CD4-positive, alpha-beta T cell (primary cell): Measurements from ENCODE around the gene HOMEZ. TPM values are rescaled to one million over a fixed set of nuclear protein-coding genes. Genes with fewer than 3 reads are reported as not detected.

ENCODE experiments used
- ATAC-seq: fragments of 200-7000 bp; cut with Tn5 transposase; one replicate; pipeline ENCODE4 v1.10.0; 2022; ENCODE audit warnings: mild to moderate bottlenecking; ENCODE audit not compliant: poor library complexity
- CTCF ChIA-PET: fragments of 350-600 bp; sonication (Branson Sonifier 250); formaldehyde crosslinking; loops from one replicate; lab custom pipeline; 2021; ENCODE audit warnings: antibody characterized with exemption, inconsistent platforms; lab: Charles Lee
- POLR2A ChIA-PET: fragments of 350-600 bp; sonication (Branson Sonifier 250); formaldehyde crosslinking; loops from one replicate; lab custom pipeline; 2021; ENCODE audit warnings: antibody characterized with exemption, inconsistent platforms; lab: Charles Lee
- DNase-seq, 14 experiments: peaks; one replicate each; pipeline ENCODE4 v3.0.0-alpha.2; 2013 to 2020; ENCODE audit warnings: mixed read lengths in 2 of 14
- H3K27ac ChIP-seq, 2 donors: one replicate each; pipeline versions ENCODE4 v1.5.1 to v1.7.0; 2013; ENCODE audit warnings: low read length in 2 of 2, low read depth in 1 of 2, mild to moderate bottlenecking in 1 of 2
- H3K27me3 ChIP-seq, 2 experiments: 1 replicate in 1 of 2; 2 replicates in 1 of 2; pipeline versions ENCODE4 v1.6.1 to v1.7.0; 2013; ENCODE audit warnings: low read length in 2 of 2, control low read depth in 1 of 2, mild to moderate bottlenecking in 1 of 2, moderate library complexity in 1 of 2; ENCODE audit not compliant: insufficient read depth in 2 of 2, control insufficient read depth in 1 of 2
- H3K36me3 ChIP-seq: one replicate; pipeline ENCODE4 v1.6.1; 2013; ENCODE audit warnings: low read length, control low read depth; ENCODE audit not compliant: insufficient read depth
- H3K4me1 ChIP-seq: one replicate; pipeline ENCODE4 v1.6.1; 2013; ENCODE audit warnings: low read length, control low read depth; ENCODE audit not compliant: insufficient read depth
- H3K4me3 ChIP-seq: one replicate; pipeline ENCODE4 v1.5.1; 2013; ENCODE audit warnings: mild to moderate bottlenecking, low read length, moderate library complexity
- H3K9me3 ChIP-seq, 2 experiments: 1 replicate in 1 of 2; 2 replicates in 1 of 2; pipeline versions ENCODE4 v1.6.1 to v1.7.0; 2013; ENCODE audit warnings: low read length in 2 of 2, mild to moderate bottlenecking in 2 of 2, control low read depth in 1 of 2, moderate library complexity in 1 of 2; ENCODE audit not compliant: control insufficient read depth in 1 of 2, insufficient read depth in 1 of 2
- H3K27ac Mint-ChIP-seq: one replicate; pipeline ENCODE4 v1.8.0; 2020; ENCODE audit warnings: mixed read lengths
- H3K27me3 Mint-ChIP-seq: one replicate; pipeline ENCODE4 v1.8.0; 2021; ENCODE audit warnings: mixed read lengths
- H3K36me3 Mint-ChIP-seq: one replicate; pipeline ENCODE4 v1.8.0; 2021; ENCODE audit warnings: low read depth, mixed read lengths
- H3K4me1 Mint-ChIP-seq: one replicate; pipeline ENCODE4 v1.8.0; 2021; ENCODE audit warnings: low read depth, mixed read lengths
- H3K4me3 Mint-ChIP-seq: one replicate; pipeline ENCODE4 v1.8.0; 2020; ENCODE audit warnings: mild to moderate bottlenecking, mixed read lengths
- H3K9me3 Mint-ChIP-seq: one replicate; pipeline ENCODE4 v1.8.0; 2020; ENCODE audit warnings: mixed read lengths
- CTCF ChIP-seq: fragments of 200-600 bp; IDR thresholded peaks from one replicate; pipeline ENCODE4 v1.8.0; 2022; ENCODE audit warnings: antibody characterized with exemption, mild to moderate bottlenecking
- intact Hi-C, 2 experiments: fragments of 100-400 bp; cut with DNase I in 1 of 2; cut with micrococcal nuclease in 1 of 2; formaldehyde crosslinking; loops; one replicate each; pipeline versions ENCODE4 v1.15.1 to v1.9.0; 2023 to 2025; cut with DNase I, micrococcal nuclease
- total RNA-seq, 174 experiments: library from RNA in 2 of 174; stranded (reverse) in 2 of 174; gene quantifications; one replicate each; pipeline ENCODE4 v1.2.3 and lab custom pipeline; 2021 to 2026

Gene HOMEZ
- total RNA-seq, 2 experiments from 2014 or later: 2.0 to 2.8 TPM

GRCh38 chr14:23316300-23316699, 30.4 kb upstream of the HOMEZ start:
- ChIA-PET CTCF (no interaction called here), POLR2A (interaction anchor here (0.7 kb wide), 1 partner anchor 10 kb away, joined by 5 read pairs; no protein-coding TSS in a partner anchor)
- Histone ChIP-seq H3K9me3 (no peaks in the 10 kb centered on the region), H3K27me3 (no peaks in the 10 kb centered on the region), H3K27ac (no peak overlapping the region), H3K4me1 (peaks cover 11% of the 10 kb centered on the region), H3K4me3 (no peak overlapping the region), H3K36me3 (no peaks in the 10 kb centered on the region)
- Mint-ChIP-seq H3K27me3 (no peaks in the 10 kb centered on the region), H3K4me1 (peaks cover 18% of the 10 kb centered on the region), H3K36me3 (peaks cover 4% of the 10 kb centered on the region), H3K27ac (no peak overlapping the region), H3K4me3 (no peak overlapping the region), H3K9me3 (no peaks in the 10 kb centered on the region)
- no peak for TF ChIP-seq CTCF
- ATAC-seq (no peak), DNase-seq (no peak)
- intact Hi-C loops: no loop called here

- H3K4me3 ChIP-seq: no peak overlapping the region
- H3K9me3 Mint-ChIP-seq: no peaks in the 10 kb centered on the region
- ChIA-PET CTCF (interaction anchor here (1.1 kb wide), 1 partner anchor 69 kb away, joined by 3 read pairs; no protein-coding TSS in a partner anchor), POLR2A (interaction anchor here (2.1 kb wide), 1 partner anchor 8 kb away, joined by 13 read pairs; the partner anchor contains the start of gene PPP1R3E)
- TF ChIP-seq CTCF: no peak
- H3K4me1 ChIP-seq: no peaks in the 10 kb centered on the region
- peaks cover 0 to 8% of the 10 kb centered on the region in 2 experiments for H3K9me3 ChIP-seq
- intact Hi-C loops: no loop called here
- H3K4me1 Mint-ChIP-seq: no peaks in the 10 kb centered on the region
- H3K36me3 ChIP-seq: no peaks in the 10 kb centered on the region
- H3K27ac ChIP-seq: no peak overlapping the region
- peaks cover 20 to 26% of the 10 kb centered on the region in 2 experiments for H3K27me3 ChIP-seq
- DNase-seq: no peak
- no peak overlapping the region for H3K4me3 Mint-ChIP-seq
- H3K27me3 Mint-ChIP-seq: peaks cover 38% of the 10 kb centered on the region
- H3K36me3 Mint-ChIP-seq: no peaks in the 10 kb centered on the region
- no peak overlapping the region for H3K27ac Mint-ChIP-seq
- no peak for ATAC-seq
Measured at GRCh38 chr14:23310546-23310945, 24.6 kb upstream of the HOMEZ start.

GRCh38 chr14:23308721-23309445, 23.0 kb upstream of the HOMEZ start:
- peaks cover 0 to 8% of the 10 kb centered on the region in 2 experiments for H3K9me3 ChIP-seq
- intact Hi-C loops: loop anchor here in 1 of 2 experiments (10.0 kb wide), 1 partner anchor 1136 kb away; the partner anchor contains the start of gene SDR39U1
- DNase-seq (no peak), ATAC-seq (no peak)
- no peaks in the 10 kb centered on the region for H3K9me3 Mint-ChIP-seq
- no peak overlapping the region for H3K4me3 ChIP-seq
- peaks cover 20 to 26% of the 10 kb centered on the region in 2 experiments for H3K27me3 ChIP-seq
- H3K4me1 Mint-ChIP-seq: no peaks in the 10 kb centered on the region
- no peak overlapping the region for H3K4me3 Mint-ChIP-seq
- H3K36me3 Mint-ChIP-seq: no peaks in the 10 kb centered on the region
- ChIA-PET POLR2A (interaction anchor here (1.4 to 10.5 kb wide), 2 partner anchors 12 to 23 kb away, joined by 3 to 455 read pairs; partner anchors contain the start of genes HOMEZ and PABPN1), CTCF (no interaction called here)
- no peak overlapping the region for H3K27ac ChIP-seq
- H3K27me3 Mint-ChIP-seq: peaks cover 44% of the 10 kb centered on the region
- H3K27ac Mint-ChIP-seq: no peak overlapping the region
- no peaks in the 10 kb centered on the region for H3K4me1 ChIP-seq
- no peaks in the 10 kb centered on the region for H3K36me3 ChIP-seq
- TF ChIP-seq CTCF: no peak
